HepG2 (cell line): ENCODE data around the gene B3GNT8. TPM values are rescaled to one million over a fixed set of nuclear protein-coding genes. Genes with fewer than 3 reads are reported as not detected.

Source experiments
- CREB1 ChIP-seq, 2 experiments: fragments of 450-650 bp in 1 of 2; IDR thresholded peaks; 2 replicates each; pipeline ENCODE4 v1.6.1; 2016 to 2017; ENCODE audit warnings: control low read depth in 1 of 2, mild to moderate bottlenecking in 1 of 2, missing compliant biosample characterization in 1 of 2, missing genetic modification characterization in 1 of 2
- CSRNP1 ChIP-seq: sonication (generic); formaldehyde crosslinking; IDR thresholded peaks from 2 replicates; pipeline ENCODE4 v1.8.1; 2023; ENCODE audit warnings: mild to moderate bottlenecking, missing genetic modification reagents
- DBP ChIP-seq: sonication (generic); formaldehyde crosslinking; IDR thresholded peaks from 2 replicates; pipeline ENCODE4 v1.4.0; 2020; ENCODE audit warnings: missing genetic modification reagents; ENCODE audit errors: not compliant biosample characterization
- ESRRA ChIP-seq: sonication (generic); formaldehyde crosslinking; IDR thresholded peaks from 2 replicates; pipeline ENCODE4 v1.5.1; 2020; ENCODE audit warnings: mild to moderate bottlenecking, low read depth, missing genetic modification reagents
- GABPA ChIP-seq, 2 experiments: IDR thresholded peaks; 2 replicates each; pipeline ENCODE4 v1.6.1; 2011 to 2016; ENCODE audit warnings: low read depth in 2 of 2, low read length in 1 of 2, missing biosample characterization in 1 of 2, missing genetic modification characterization in 1 of 2
- HNRNPLL ChIP-seq: fragments of 200-400 bp; formaldehyde crosslinking; IDR thresholded peaks from 2 replicates; pipeline ENCODE4 v1.6.1; 2017; ENCODE audit warnings: mild to moderate bottlenecking, low read depth, low read length; ENCODE audit not compliant: poor library complexity, severe bottlenecking
- IKZF1 ChIP-seq: fragments of 450-650 bp; IDR thresholded peaks from 2 replicates; pipeline ENCODE4 v1.7.1; 2016
- MAZ ChIP-seq, 2 experiments: sonication (generic) in 1 of 2; formaldehyde crosslinking in 1 of 2; IDR thresholded peaks; 2 replicates each; pipeline versions ENCODE4 v1.5.0 to v1.6.1; 2012 to 2020; ENCODE audit warnings: low read depth in 2 of 2, mild to moderate bottlenecking in 2 of 2, borderline replicate concordance in 1 of 2, improper control_type of control experiment in 1 of 2, low read length in 1 of 2, missing genetic modification reagents in 1 of 2, moderate library complexity in 1 of 2
- MTF1 ChIP-seq: sonication (generic); formaldehyde crosslinking; IDR thresholded peaks from 2 replicates; pipeline ENCODE4 v1.5.0; 2020; ENCODE audit warnings: missing genetic modification reagents
- PHF20 ChIP-seq: sonication (generic); formaldehyde crosslinking; IDR thresholded peaks from 2 replicates; pipeline ENCODE4 v1.5.0; 2020; ENCODE audit warnings: mild to moderate bottlenecking, missing genetic modification reagents
- POGZ ChIP-seq: sonication (generic); formaldehyde crosslinking; IDR thresholded peaks from 2 replicates; pipeline ENCODE4 v1.4.0; 2020; ENCODE audit warnings: mild to moderate bottlenecking, missing genetic modification reagents
- PTBP1 ChIP-seq: fragments of 200-400 bp; formaldehyde crosslinking; IDR thresholded peaks from 2 replicates; pipeline ENCODE4 v1.6.1; 2018; ENCODE audit warnings: low read length, low read depth; ENCODE audit not compliant: poor library complexity, severe bottlenecking
- RBFOX2 ChIP-seq: fragments of 200-400 bp; formaldehyde crosslinking; IDR thresholded peaks from 2 replicates; pipeline ENCODE4 v1.6.1; 2017; ENCODE audit warnings: low read depth, mild to moderate bottlenecking, low read length
- RBM39 ChIP-seq: fragments of 200-400 bp; formaldehyde crosslinking; IDR thresholded peaks from one replicate; pipeline ENCODE4 v1.6.1; 2018; ENCODE audit warnings: antibody characterized with exemption, mild to moderate bottlenecking, low read depth, low read length; ENCODE audit not compliant: poor library complexity, severe bottlenecking
- SNAI1 ChIP-seq: sonication (generic); formaldehyde crosslinking; IDR thresholded peaks from 2 replicates; pipeline ENCODE4 v1.5.0; 2020; ENCODE audit warnings: mild to moderate bottlenecking, missing genetic modification reagents, borderline replicate concordance
- YY1 ChIP-seq: IDR thresholded peaks from 2 replicates; pipeline ENCODE4 v1.6.1; 2011; ENCODE audit warnings: low read length, low read depth, moderate library complexity, mild to moderate bottlenecking; ENCODE audit not compliant: insufficient read depth, insufficient replicate concordance
- ZFX ChIP-seq: sonication (generic); formaldehyde crosslinking; IDR thresholded peaks from 2 replicates; pipeline ENCODE4 v1.4.0; 2020; ENCODE audit warnings: mild to moderate bottlenecking, low read depth, missing genetic modification reagents, moderate library complexity
- ZMYM3 ChIP-seq: sonication (generic); formaldehyde crosslinking; IDR thresholded peaks from 2 replicates; pipeline ENCODE4 v1.5.1; 2020; ENCODE audit warnings: mild to moderate bottlenecking, missing genetic modification reagents
- ZNF256 ChIP-seq: sonication (generic); formaldehyde crosslinking; conservative IDR thresholded peaks from 2 replicates; pipeline ENCODE4 v1.4.0; 2020; ENCODE audit warnings: missing genetic modification reagents
- ZNF766 ChIP-seq: sonication (generic); formaldehyde crosslinking; IDR thresholded peaks from 2 replicates; pipeline ENCODE4 v1.5.0; 2020; ENCODE audit warnings: missing genetic modification reagents, borderline replicate concordance
- ZNF776 ChIP-seq: sonication (generic); formaldehyde crosslinking; IDR thresholded peaks from 2 replicates; pipeline ENCODE4 v1.4.0; 2020; ENCODE audit warnings: mild to moderate bottlenecking, missing genetic modification reagents
- ZNF841 ChIP-seq: sonication (generic); formaldehyde crosslinking; IDR thresholded peaks from 2 replicates; pipeline ENCODE4 v1.8.1; 2023; ENCODE audit warnings: missing genetic modification reagents, borderline replicate concordance
- ZNF883 ChIP-seq: sonication (generic); formaldehyde crosslinking; IDR thresholded peaks from 2 replicates; pipeline ENCODE4 v1.5.1; 2020; ENCODE audit warnings: mild to moderate bottlenecking, missing genetic modification reagents; ENCODE audit errors: not compliant biosample characterization
- polyA plus RNA-seq, 8 experiments: library from polyadenylated mRNA; depleted of rRNA in 3 of 8; stranded (reverse) in 7 of 8; unstranded in 1 of 8; fragments of >200 nt; fragmentation: Illumina TruSeq in 4 of 8; extraction: Trizol in 4 of 8; gene quantifications; 2 replicates each; pipeline versions ENCODE4 v1.2.1 to v1.2.3, GENCODE V29; 2011 to 2016; ENCODE audit warnings: low read depth in 4 of 8, missing spikeins in 1 of 8, mixed read lengths in 1 of 8; ENCODE audit not compliant: insufficient read depth in 1 of 8
- total RNA-seq, 5 experiments: library from RNA; depleted of rRNA; stranded (reverse); fragments of >200 nt; fragmentation: Illumina TruSeq; extraction: Trizol; gene quantifications; 2 replicates each; pipeline ENCODE4 v1.2.3, GENCODE V29; 2016; ENCODE audit warnings: low read depth in 1 of 5
- TF ChIP-seq, protein P1 (sequence below): sonication (generic); formaldehyde crosslinking; IDR thresholded peaks from 2 replicates; pipeline ENCODE4 v1.5.1; 2020; ENCODE audit warnings: mild to moderate bottlenecking, missing genetic modification reagents, moderate library complexity

Gene B3GNT8
- total and polyA plus RNA-seq, 2 of the 13 experiments (the other 11 are each of a cell fraction or from before 2014, with no cell fraction given): 0.26 to 1.9 TPM

DNA sequence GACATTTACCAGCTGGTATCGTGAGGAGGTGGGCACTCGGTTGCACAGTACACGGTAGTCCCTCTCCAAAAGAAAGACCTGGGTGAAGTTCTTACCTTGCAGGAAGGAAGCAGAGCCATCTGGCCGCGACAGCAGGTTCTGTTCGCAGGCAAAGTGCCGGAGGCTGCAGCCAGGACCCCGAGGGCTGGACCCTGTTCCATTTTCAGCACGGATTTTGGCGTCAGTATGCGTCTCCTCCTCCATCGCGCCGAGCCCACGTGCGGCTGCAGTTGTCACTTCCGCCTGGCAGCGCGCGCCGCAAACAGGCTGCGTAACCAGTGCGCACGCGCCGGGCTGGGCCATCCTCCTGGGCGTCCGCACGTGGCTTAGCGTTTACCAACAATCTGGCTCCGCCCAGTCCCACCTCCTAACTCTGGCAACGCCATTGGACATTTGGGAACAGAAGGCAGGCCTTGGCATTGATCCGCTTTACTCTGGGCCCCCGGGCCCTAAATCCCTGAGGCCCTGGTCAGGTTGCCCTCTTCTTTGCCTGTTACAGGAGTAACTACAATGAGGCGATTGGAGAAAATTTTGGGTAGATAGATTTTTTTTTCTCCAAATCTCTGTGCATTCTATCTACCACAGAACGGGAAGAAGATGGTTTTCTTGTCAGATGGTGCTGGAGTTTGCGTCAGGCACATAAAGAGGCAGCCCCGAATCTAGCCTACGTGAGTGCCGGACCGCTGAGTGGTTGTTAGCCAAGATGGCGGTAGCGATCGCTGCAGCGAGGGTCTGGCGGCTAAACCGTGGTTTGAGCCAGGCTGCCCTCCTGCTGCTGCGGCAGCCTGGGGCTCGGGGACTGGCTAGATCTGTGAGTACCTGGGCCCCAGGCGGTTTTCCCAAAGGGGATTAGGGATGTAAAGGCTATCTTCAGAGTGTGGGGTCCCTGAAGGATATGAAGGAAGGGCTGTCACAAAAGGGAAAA is 29.8 kb downstream of the B3GNT8 start, which contains the start of the genes BCKDHA and EXOSC5 (continued):
- TF ChIP-seq ZFX (CRISPR knock-in tag) (peak; percentile 59; the same call in 1 of the 2 replicates), ZMYM3 (CRISPR knock-in tag) (no peak), RBM39 (no peak), ZNF256 (CRISPR knock-in tag) (no peak; the same call in 1 of the 2 replicates), SNAI1 (CRISPR knock-in tag) (no peak), CSRNP1 (CRISPR knock-in tag) (no peak), MAZ (IDR thresholded peaks at IDR 0.05; ENCODE audit: borderline replicate concordance, low read depth, low read length) (0 out of 2 replicates have a peak, but pooled peaks have one; percentile 34), MAZ (CRISPR knock-in tag; IDR thresholded peaks at IDR 0.05; ENCODE audit: low read depth) (peak; percentile 65; the same call in 1 of the 2 replicates), ESRRA (CRISPR knock-in tag) (no peak), POGZ (CRISPR knock-in tag) (0 out of 2 replicates have a peak, but pooled peaks have one; percentile 15), MTF1 (CRISPR knock-in tag) (no peak), CREB1 (IDR thresholded peaks at IDR 0.05) (peak; percentile 40; the same call in 1 of the 2 replicates), CREB1 (CRISPR knock-in tag; IDR thresholded peaks at IDR 0.05) (peak; percentile 88), HNRNPLL (peak; percentile 72), ZNF841 (CRISPR knock-in tag) (no peak), ZNF766 (CRISPR knock-in tag) (no peak; the same call in 1 of the 2 replicates), ZNF776 (CRISPR knock-in tag) (no peak), YY1 (peak; percentile 94), PHF20 (peak; percentile 79), IKZF1 (no peak), GABPA (IDR thresholded peaks at IDR 0.05; ENCODE audit: low read depth, low read length) (peak; percentile 47), GABPA (CRISPR knock-in tag; IDR thresholded peaks at IDR 0.05; ENCODE audit: low read depth) (peak; percentile 85), ZNF883 (CRISPR knock-in tag) (peak; percentile 52), RBFOX2 (peak; percentile 83), DBP (peak; percentile 87), PTBP1 (no peak)
- TF ChIP-seq, protein P1, sequence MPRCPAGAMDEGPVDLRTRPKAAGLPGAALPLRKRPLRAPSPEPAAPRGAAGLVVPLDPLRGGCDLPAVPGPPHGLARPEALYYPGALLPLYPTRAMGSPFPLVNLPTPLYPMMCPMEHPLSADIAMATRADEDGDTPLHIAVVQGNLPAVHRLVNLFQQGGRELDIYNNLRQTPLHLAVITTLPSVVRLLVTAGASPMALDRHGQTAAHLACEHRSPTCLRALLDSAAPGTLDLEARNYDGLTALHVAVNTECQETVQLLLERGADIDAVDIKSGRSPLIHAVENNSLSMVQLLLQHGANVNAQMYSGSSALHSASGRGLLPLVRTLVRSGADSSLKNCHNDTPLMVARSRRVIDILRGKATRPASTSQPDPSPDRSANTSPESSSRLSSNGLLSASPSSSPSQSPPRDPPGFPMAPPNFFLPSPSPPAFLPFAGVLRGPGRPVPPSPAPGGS (CRISPR knock-in tag): 0 out of 2 replicates have a peak, but pooled peaks have one; percentile 52
